K562 (cell line): ENCODE results near the gene SMARCB1. TPM values are rescaled to one million over a fixed set of nuclear protein-coding genes. Genes with fewer than 3 reads are reported as not detected.

Experiments
- ATAC-seq: fragments of 200-7000 bp; cut with Tn5 transposase; 3 replicates; pipeline ENCODE4 v1.9.1; 2020; ENCODE audit warnings: moderate library complexity
- BruUV-seq: library from RNA; stranded (reverse); fragments of 400-500 nt; replicated peaks from 2 replicates; lab custom pipeline; 2021; lab: Mats Ljungman, UMichigan
- CTCF ChIA-PET: fragments of 300-600 bp; formaldehyde crosslinking; extraction: SDS; loops from one replicate; lab custom pipeline; 2021; ENCODE audit warnings: low intra/inter-chr PET ratio; lab: Yijun Ruan, JAX
- POLR2A ChIA-PET: fragments of 300-600, 350-650 bp; sonication (Branson Sonifier 250); formaldehyde crosslinking; extraction: SDS; loops from one replicate; lab custom pipeline; 2021; ENCODE audit warnings: antibody characterized with exemption, inconsistent platforms; lab: Yijun Ruan, JAX
- DNase-seq, 4 experiments: peaks; one replicate each; pipeline versions ENCODE4 v3.0.0 to v3.0.0-alpha.2; 2011 to 2018; ENCODE audit warnings: low spot score in 3 of 4, mixed read lengths in 3 of 4; ENCODE audit errors: extremely low read depth in 1 of 4
- FAIRE-seq: peaks from 2 replicates; lab custom pipeline; 2011; peaks lifted over from hg19 to GRCh38; lab: Jason Lieb, UNC
- H2AFZ ChIP-seq: 2 replicates; pipeline ENCODE4 v1.6.0; 2011; ENCODE audit warnings: low read depth, low read length, control low read depth, inconsistent platforms
- H3K27ac ChIP-seq: fragments of 200-600 bp; 3 replicates; pipeline ENCODE4 v1.8.0; 2011; ENCODE audit warnings: low read depth, mild to moderate bottlenecking, control low read depth, inconsistent platforms, low read length, moderate library complexity, mixed read lengths; ENCODE audit errors: extremely low read depth
- H3K27me3 ChIP-seq, 2 experiments: fragments of 300-600 bp in 1 of 2; 2 replicates in 1 of 2; 3 replicates in 1 of 2; pipeline versions ENCODE4 v1.6.0 to v1.8.0; 2011; ENCODE audit warnings: inconsistent platforms in 2 of 2, low read length in 2 of 2, mild to moderate bottlenecking in 1 of 2, mixed read lengths in 1 of 2, moderate library complexity in 1 of 2; ENCODE audit not compliant: control insufficient read depth in 2 of 2, insufficient read depth in 2 of 2
- H3K36me3 ChIP-seq: fragments of 300-600 bp; 3 replicates; pipeline ENCODE4 v1.8.0; 2011; ENCODE audit warnings: mild to moderate bottlenecking, low read length, inconsistent platforms; ENCODE audit not compliant: control insufficient read depth, insufficient read depth
- H3K4me1 ChIP-seq, 2 experiments: fragments of 200-600 bp in 1 of 2; replicated peaks in 1 of 2; 2 replicates in 1 of 2; 3 replicates in 1 of 2; pipeline versions ENCODE4 v1.5.1 to v1.8.0; 2011; ENCODE audit warnings: inconsistent platforms in 2 of 2, low read length in 2 of 2, mild to moderate bottlenecking in 1 of 2, mixed read lengths in 1 of 2, moderate library complexity in 1 of 2; ENCODE audit not compliant: control insufficient read depth in 2 of 2, insufficient read depth in 2 of 2
- H3K4me2 ChIP-seq: 2 replicates; pipeline ENCODE4 v1.6.1; 2011; ENCODE audit warnings: low read length, control low read depth, inconsistent platforms, mixed read lengths; ENCODE audit not compliant: insufficient read depth
- H3K4me3 ChIP-seq: fragments of 200-600 bp; sonication (generic), shearing (Covaris generic); 2 replicates; pipeline ENCODE4 v1.5.1; 2016; ENCODE audit warnings: control low read depth, inconsistent platforms
- H3K79me2 ChIP-seq: fragments of 200-600 bp; 3 replicates; pipeline ENCODE4 v1.8.0; 2011; ENCODE audit warnings: low read length, inconsistent platforms; ENCODE audit not compliant: control insufficient read depth, insufficient read depth
- H3K9ac ChIP-seq, 2 experiments: 2 replicates each; pipeline versions ENCODE4 v1.6.0 to v1.6.1; 2011; ENCODE audit warnings: low read depth in 2 of 2, low read length in 2 of 2, control low read depth in 1 of 2, inconsistent platforms in 1 of 2, mild to moderate bottlenecking in 1 of 2, mixed read lengths in 1 of 2; ENCODE audit not compliant: insufficient read depth in 1 of 2
- H3K9me1 ChIP-seq: one replicate; pipeline ENCODE4 v1.6.0; 2011; ENCODE audit warnings: inconsistent platforms, mild to moderate bottlenecking, low read length, moderate library complexity; ENCODE audit not compliant: control insufficient read depth, insufficient read depth
- H3K9me3 ChIP-seq: replicated peaks from 2 replicates; pipeline ENCODE4 v1.5.1; 2011; ENCODE audit warnings: low read depth, low read length, inconsistent platforms; ENCODE audit not compliant: control insufficient read depth, insufficient read depth
- H4K20me1 ChIP-seq: replicated peaks from 2 replicates; pipeline ENCODE4 v1.6.1; 2011; ENCODE audit warnings: low read length, inconsistent platforms, mixed read lengths; ENCODE audit not compliant: control insufficient read depth, insufficient read depth
- ATF7 ChIP-seq: fragments of 450-650 bp; IDR thresholded peaks from 2 replicates; pipeline ENCODE4 v1.7.1; 2014; ENCODE audit warnings: mild to moderate bottlenecking, moderate library complexity
- GABPA ChIP-seq: fragments of 200-800 bp; sonication (Bioruptor generic); conservative IDR thresholded peaks from 2 replicates; pipeline ENCODE4 v1.6.1; 2016; ENCODE audit warnings: low read depth, missing genetic modification characterization, missing compliant biosample characterization
- SMAD4 ChIP-seq: fragments of 250-450 bp; sonication (Bioruptor Pico); conservative IDR thresholded peaks from 2 replicates; pipeline ENCODE4 v1.8.0; 2021; ENCODE audit warnings: inconsistent platforms, mild to moderate bottlenecking, moderate library complexity
- TCF3 ChIP-seq: sonication (generic); formaldehyde crosslinking; IDR thresholded peaks from 2 replicates; pipeline ENCODE4 v1.4.0; 2020; ENCODE audit warnings: mild to moderate bottlenecking, missing genetic modification reagents
- ZNF384 ChIP-seq: IDR thresholded peaks from 2 replicates; pipeline ENCODE4 v1.6.1; 2012; ENCODE audit warnings: low read depth, low read length, improper control_type of control experiment
- ZNF76 ChIP-seq: fragments of 250-450 bp; sonication (Bioruptor Pico); IDR thresholded peaks from 2 replicates; pipeline ENCODE4 v1.4.0; 2020; ENCODE audit warnings: mild to moderate bottlenecking, moderate library complexity, borderline replicate concordance
- WGBS: fragments of 100-300 bp; shearing (Covaris generic); methylation state at CpG from one replicate; pipeline ENCODE4 v1.1.6; 2016; ENCODE audit warnings: low coverage, mixed read lengths; ENCODE audit not compliant: insufficient coverage; ENCODE audit errors: missing lambda C conversion rate; 5-methylcytosine and 5-hydroxymethylcytosine counted together
- in situ Hi-C: fragments of 300-500 bp; cut with MboI; formaldehyde crosslinking; loops from 4 replicates; pipeline ENCODE4 v1.15.0; 2018; ENCODE audit warnings: inconsistent platforms, mixed read lengths
- intact Hi-C: fragments of 100-400 bp; cut with micrococcal nuclease; formaldehyde crosslinking; loops from 2 replicates; pipeline ENCODE4 v1.14.2; 2022
- polyA plus RNA-seq, 8 experiments: library from polyadenylated mRNA; depleted of rRNA in 4 of 8; stranded (reverse) in 5 of 8; unstranded in 3 of 8; fragments of >200 nt; fragmentation: Nextera tagmentation in 2 of 8; fragmentation: Illumina TruSeq in 1 of 8; extraction: Ambion mirVana in 2 of 8; extraction: Trizol in 1 of 8; gene quantifications; 2 replicates each; pipeline versions ENCODE4 v1.2.1 to v1.2.3, GENCODE V29; 2011 to 2014; ENCODE audit warnings: inconsistent platforms in 1 of 8, missing spikeins in 1 of 8
- total RNA-seq, 7 experiments: library from RNA; depleted of rRNA in 6 of 7; stranded (reverse); fragments of >200 nt in 6 of 7; fragmentation: Illumina TruSeq in 2 of 7; extraction: Trizol in 2 of 7; gene quantifications; 2 replicates each; pipeline versions ENCODE4 v1.2.1 to v1.2.3, GENCODE V29; 2011 to 2021; ENCODE audit warnings: low replicate concordance in 1 of 7
- TF ChIP-seq, protein P1 (sequence below): IDR thresholded peaks from 2 replicates; pipeline ENCODE4 v1.6.1; 2014; ENCODE audit warnings: antibody characterized with exemption
- TF ChIP-seq, protein P2 (sequence below): fragments of 450-650 bp; conservative IDR thresholded peaks from 2 replicates; pipeline ENCODE4 v1.6.1; 2016; ENCODE audit warnings: missing genetic modification characterization, low read depth, mild to moderate bottlenecking, missing compliant biosample characterization, moderate library complexity

SMARCB1 gene
- total and polyA plus RNA-seq, 9 of the 15 experiments (the other 6 are each of a cell fraction or from before 2014, with no cell fraction given), result 1.2 to 113 (median 65.4) TPM

DNA sequence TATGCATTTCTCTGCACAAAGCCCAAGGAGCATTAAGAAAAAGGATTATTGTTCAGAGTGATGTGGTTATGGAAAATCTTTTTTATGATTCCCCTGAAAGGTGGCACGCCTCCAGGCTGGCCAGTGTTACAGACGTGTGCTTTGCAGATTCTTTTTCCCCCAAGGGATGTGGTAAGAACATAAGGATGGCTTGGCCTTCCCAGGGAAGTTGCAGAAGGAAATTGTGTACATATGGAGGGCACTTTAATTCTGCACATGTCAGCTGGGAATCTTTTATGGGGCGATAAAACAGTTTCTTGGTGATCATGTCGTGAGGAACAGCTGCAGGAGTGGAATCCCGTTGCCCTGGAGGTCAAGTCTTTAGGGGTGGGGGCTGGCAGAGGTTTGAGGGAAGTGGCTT, 9.7 kb downstream of the SMARCB1 start:
- CTCF ChIA-PET, result no interaction called here
- intact Hi-C loops, result no loop called here
- no peak for FAIRE-seq
- Histone ChIP-seq H3K9ac (no peak overlapping the region), H2AFZ (no peak overlapping the region), H3K4me2 (no peak overlapping the region), H3K4me3 (no peak overlapping the region), H3K9me3 (no peaks in the 10 kb centered on the region), H3K79me2 (peaks cover 6% of the 10 kb centered on the region; the same call in 1 of the 3 replicates), H3K9me1 (no peaks in the 10 kb centered on the region), H4K20me1 (no peaks in the 10 kb centered on the region), H3K27ac (no peak overlapping the region), H3K36me3 (peaks cover 62% of the 10 kb centered on the region), H3K27me3 (no peaks in the 10 kb centered on the region), H3K4me1 (no peaks in the 10 kb centered on the region; a peak in 1 of 5 replicates)
- in situ Hi-C loops, result no loop called here
- TF ChIP-seq ZNF384 (no peak), ZNF76 (no peak), TCF3 (CRISPR knock-in tag) (no peak), SMAD4 (CRISPR knock-in tag) (no peak), GABPA (tag) (no peak), ATF7 (no peak)
- TF ChIP-seq, protein P1, sequence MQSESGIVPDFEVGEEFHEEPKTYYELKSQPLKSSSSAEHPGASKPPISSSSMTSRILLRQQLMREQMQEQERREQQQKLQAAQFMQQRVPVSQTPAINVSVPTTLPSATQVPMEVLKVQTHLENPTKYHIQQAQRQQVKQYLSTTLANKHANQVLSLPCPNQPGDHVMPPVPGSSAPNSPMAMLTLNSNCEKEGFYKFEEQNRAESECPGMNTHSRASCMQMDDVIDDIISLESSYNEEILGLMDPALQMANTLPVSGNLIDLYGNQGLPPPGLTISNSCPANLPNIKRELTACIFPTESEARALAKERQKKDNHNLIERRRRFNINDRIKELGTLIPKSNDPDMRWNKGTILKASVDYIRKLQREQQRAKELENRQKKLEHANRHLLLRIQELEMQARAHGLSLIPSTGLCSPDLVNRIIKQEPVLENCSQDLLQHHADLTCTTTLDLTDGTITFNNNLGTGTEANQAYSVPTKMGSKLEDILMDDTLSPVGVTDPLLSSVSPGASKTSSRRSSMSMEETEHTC, result no peak
- TF ChIP-seq, protein P2, sequence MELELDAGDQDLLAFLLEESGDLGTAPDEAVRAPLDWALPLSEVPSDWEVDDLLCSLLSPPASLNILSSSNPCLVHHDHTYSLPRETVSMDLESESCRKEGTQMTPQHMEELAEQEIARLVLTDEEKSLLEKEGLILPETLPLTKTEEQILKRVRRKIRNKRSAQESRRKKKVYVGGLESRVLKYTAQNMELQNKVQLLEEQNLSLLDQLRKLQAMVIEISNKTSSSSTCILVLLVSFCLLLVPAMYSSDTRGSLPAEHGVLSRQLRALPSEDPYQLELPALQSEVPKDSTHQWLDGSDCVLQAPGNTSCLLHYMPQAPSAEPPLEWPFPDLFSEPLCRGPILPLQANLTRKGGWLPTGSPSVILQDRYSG (tag), result no peak
- BruUV-seq, result no TSS peak
- no peak for ATAC-seq
- WGBS, result 100% methylated on average over 4 of the region's 5 CpGs
- no peak for DNase-seq
- POLR2A ChIA-PET, result no interaction called here
